MM.1S (cell line): Measurements from ENCODE around the gene CNOT10.

ENCODE experiments used
- DNase-seq: peaks from one replicate; pipeline ENCODE4 v3.0.0-alpha.2; 2015
- H2AFZ ChIP-seq: fragments of 300-600 bp; sonication (generic); 2 replicates; pipeline ENCODE4 v1.6.0; 2016; ENCODE audit warnings: antibody characterized with exemption, low read length
- H3F3A ChIP-seq: fragments of 300-600 bp; sonication (generic); 2 replicates; pipeline ENCODE4 v1.6.1; 2016; ENCODE audit warnings: mild to moderate bottlenecking, antibody characterized with exemption, low read length, moderate library complexity, mixed read lengths; ENCODE audit not compliant: insufficient read depth
- H3K27ac ChIP-seq: fragments of 300-600 bp; sonication (generic); 2 replicates; pipeline ENCODE4 v1.5.1; 2016; ENCODE audit warnings: mild to moderate bottlenecking, low read length
- H3K27me3 ChIP-seq: fragments of 300-600 bp; sonication (generic); replicated peaks from 2 replicates; pipeline ENCODE4 v1.6.0; 2016; ENCODE audit warnings: low read length; ENCODE audit not compliant: insufficient read depth
- H3K36me3 ChIP-seq: fragments of 300-600 bp; sonication (generic); replicated peaks from 2 replicates; pipeline ENCODE4 v1.6.1; 2016; ENCODE audit warnings: mild to moderate bottlenecking, low read length, mixed read lengths; ENCODE audit not compliant: insufficient read depth
- H3K4me1 ChIP-seq: fragments of 300-600 bp; sonication (generic); 2 replicates; pipeline ENCODE4 v1.6.1; 2016; ENCODE audit warnings: low read length, mixed read lengths
- H3K4me2 ChIP-seq: fragments of 300-600 bp; sonication (generic); 2 replicates; pipeline ENCODE4 v1.6.0; 2016; ENCODE audit warnings: low read depth, low read length
- H3K4me3 ChIP-seq: fragments of 300-600 bp; sonication (generic); 2 replicates; pipeline ENCODE4 v1.5.1; 2016; ENCODE audit warnings: low read length, mixed read lengths
- H3K79me2 ChIP-seq: fragments of 300-600 bp; sonication (generic); 2 replicates; pipeline ENCODE4 v1.6.1; 2016; ENCODE audit warnings: mixed run types, low read length, mixed read lengths
- H3K9ac ChIP-seq: fragments of 300-600 bp; sonication (generic); 2 replicates; pipeline ENCODE4 v1.6.1; 2016; ENCODE audit warnings: low read length, mixed read lengths
- H3K9me2 ChIP-seq: fragments of 300-600 bp; sonication (generic); replicated peaks from 2 replicates; pipeline ENCODE4 v1.6.1; 2016; ENCODE audit warnings: mild to moderate bottlenecking, low read length, mixed read lengths; ENCODE audit not compliant: insufficient read depth
- H3K9me3 ChIP-seq: fragments of 300-600 bp; sonication (generic); replicated peaks from 2 replicates; pipeline ENCODE4 v1.6.1; 2016; ENCODE audit warnings: mild to moderate bottlenecking, low read length, mixed read lengths; ENCODE audit not compliant: insufficient read depth
- H4K20me1 ChIP-seq: fragments of 300-600 bp; sonication (generic); 2 replicates; pipeline ENCODE4 v1.6.1; 2016; ENCODE audit warnings: mild to moderate bottlenecking, low read length, moderate library complexity, mixed read lengths; ENCODE audit not compliant: insufficient read depth
- CTCF ChIP-seq: fragments of 300-600 bp; sonication (generic); IDR thresholded peaks from 2 replicates; pipeline ENCODE4 v1.5.1; 2016; ENCODE audit warnings: antibody characterized with exemption, low read length, mixed read lengths
- EZH2 ChIP-seq: fragments of 300-600 bp; sonication (generic); optimal IDR thresholded peaks from 2 replicates; pipeline ENCODE3; 2017; ENCODE audit warnings: low read depth, mild to moderate bottlenecking, antibody characterized with exemption, low read length, mixed read lengths
- EZH2phosphoT487 ChIP-seq: fragments of 300-600 bp; sonication (generic); IDR thresholded peaks from 2 replicates; pipeline ENCODE4 v1.6.1; 2018; ENCODE audit warnings: antibody characterized with exemption, low read length

CNOT10 gene

GRCh38 chr3:32705232-32705631 is 20.2 kb downstream of the CNOT10 start:
- H3K9ac ChIP-seq, result no peak overlapping the region
- no peak overlapping the region for H3K27ac ChIP-seq

GRCh38 chr3:32706348-32707025 is 21.5 kb downstream of the CNOT10 start:
- no peak overlapping the region for H3K9ac ChIP-seq
- 0 out of 2 replicates have a peak, but pooled peaks cover 4% of the 10 kb centered on the region for H3K36me3 ChIP-seq
- TF ChIP-seq EZH2phosphoT487 (no peak), EZH2 (no peak), CTCF (no peak)
- no peak overlapping the region for H3K27ac ChIP-seq
- no peak overlapping the region for H3K4me3 ChIP-seq
- no peaks in the 10 kb centered on the region for H3K9me2 ChIP-seq
- no peaks in the 10 kb centered on the region for H3K27me3 ChIP-seq
- no peak for DNase-seq
- no peaks in the 10 kb centered on the region for H3F3A ChIP-seq
- H3K4me1 ChIP-seq, result peaks cover 8% of the 10 kb centered on the region
- H2AFZ ChIP-seq, result no peak overlapping the region
- H3K4me2 ChIP-seq, result no peak overlapping the region
- H3K9me3 ChIP-seq, result no peaks in the 10 kb centered on the region
- peaks cover 51% of the 10 kb centered on the region for H3K79me2 ChIP-seq
- no peaks in the 10 kb centered on the region for H4K20me1 ChIP-seq

More at GRCh38 chr3:32705232-32705631, 20.2 kb downstream of the CNOT10 start:
- Histone ChIP-seq H3K4me2 (no peak overlapping the region), H2AFZ (no peak overlapping the region), H3K79me2 (peaks cover 60% of the 10 kb centered on the region), H3K4me1 (peaks cover 8% of the 10 kb centered on the region), H3K4me3 (no peak overlapping the region), H3K9me3 (no peaks in the 10 kb centered on the region), H4K20me1 (no peaks in the 10 kb centered on the region; the same call in 1 of the 2 replicates), H3K27me3 (no peaks in the 10 kb centered on the region), H3K9me2 (no peaks in the 10 kb centered on the region), H3F3A (no peaks in the 10 kb centered on the region), H3K36me3 (no peaks in the 10 kb centered on the region)
- no peak for DNase-seq
- TF ChIP-seq CTCF (no peak), EZH2phosphoT487 (no peak), EZH2 (no peak)

- H3K4me3 ChIP-seq, result no peak overlapping the region
- no peak overlapping the region for H2AFZ ChIP-seq
- H3K36me3 ChIP-seq, result 0 out of 2 replicates have a peak, but pooled peaks cover 4% of the 10 kb centered on the region
- H3K27me3 ChIP-seq, result no peaks in the 10 kb centered on the region
- H3K4me2 ChIP-seq, result no peak overlapping the region
- H3K27ac ChIP-seq, result no peak overlapping the region
- no peaks in the 10 kb centered on the region for H3K9me3 ChIP-seq
- TF ChIP-seq EZH2 (no peak), CTCF (no peak)
- no peak for DNase-seq
- no peak overlapping the region for H3K9ac ChIP-seq
- H3K4me1 ChIP-seq, result peaks cover 8% of the 10 kb centered on the region
- H3F3A ChIP-seq, result no peaks in the 10 kb centered on the region
- no peaks in the 10 kb centered on the region for H4K20me1 ChIP-seq
- peaks cover 50% of the 10 kb centered on the region for H3K79me2 ChIP-seq
- H3K9me2 ChIP-seq, result no peaks in the 10 kb centered on the region
These were observed 22.0 kb downstream of the CNOT10 start for GRCh38 chr3:32707026-32707370.
